Gastroesophageal sphincter (tissue), 3 donors: ENCODE measurements around the gene LILRA2.

Experiments used
- CTCF ChIP-seq, 4 experiments: fragments of 200-600 bp in 2 of 4; fragments of 450-650 bp in 2 of 4; sonication (generic) in 1 of 4; IDR thresholded peaks; one replicate each; pipeline ENCODE4 v1.5.1; 2017 to 2019; ENCODE audit warnings: antibody characterized with exemption in 4 of 4, mild to moderate bottlenecking in 2 of 4, moderate library complexity in 2 of 4
- POLR2AphosphoS5 ChIP-seq: sonication (generic); formaldehyde crosslinking; IDR thresholded peaks from one replicate; pipeline ENCODE4 v1.6.1; 2017; ENCODE audit warnings: antibody characterized with exemption

GRCh38 chr19:54560881-54561385, 12.7 kb upstream of the LILRA2 start:
- TF ChIP-seq CTCF (IDR thresholded peaks at IDR 0.05) (no peak), POLR2AphosphoS5 (no peak)
